Hepatic stellate cell (primary cell): Measurements from ENCODE around the gene SLC6A17.

ENCODE experiments used
- DNase-seq: peaks from one replicate; pipeline ENCODE4 v3.0.0; 2011; ENCODE audit warnings: low spot score

Gene SLC6A17

GRCh38 chr1:110223127-110223526 lies 72.8 kb downstream of the SLC6A17 start:
- no peak for DNase-seq

GRCh38 chr1:110223581-110223980 lies 73.3 kb downstream of the SLC6A17 start:
- no peak for DNase-seq

GRCh38 chr1:110224240-110224995 lies 74.1 kb downstream of the SLC6A17 start:
- DNase-seq = no peak

GRCh38 chr1:110225212-110225611 lies 74.9 kb downstream of the SLC6A17 start:
- no peak for DNase-seq

GRCh38 chr1:110225756-110226404 lies 75.6 kb downstream of the SLC6A17 start:
- DNase-seq = no peak

- DNase-seq = no peak
Observed at GRCh38 chr1:110227774-110228173, 77.5 kb downstream of the SLC6A17 start.

GRCh38 chr1:110228381-110228780 lies 78.1 kb downstream of the SLC6A17 start:
- no peak for DNase-seq

- no peak for DNase-seq
Observed at GRCh38 chr1:110228869-110229268, 78.6 kb downstream of the SLC6A17 start.

- no peak for DNase-seq
Observed at GRCh38 chr1:110229348-110230001, 79.2 kb downstream of the SLC6A17 start.

- no peak for DNase-seq
Observed at GRCh38 chr1:110230381-110231199, 80.3 kb downstream of the SLC6A17 start.

GRCh38 chr1:110233861-110234260 lies 83.6 kb downstream of the SLC6A17 start:
- no peak for DNase-seq

GRCh38 chr1:110234691-110235090 lies 84.4 kb downstream of the SLC6A17 start:
- DNase-seq = no peak

GRCh38 chr1:110235181-110235833 lies 85.0 kb downstream of the SLC6A17 start:
- DNase-seq = no peak

GRCh38 chr1:110235834-110236682 lies 85.8 kb downstream of the SLC6A17 start:
- peak; percentile 48 for DNase-seq

- no peak for DNase-seq
Observed at GRCh38 chr1:110237386-110238152, 87.3 kb downstream of the SLC6A17 start.

GRCh38 chr1:110239441-110240430 lies 89.4 kb downstream of the SLC6A17 start:
- DNase-seq = peak; percentile 57

- no peak for DNase-seq
Observed at GRCh38 chr1:110240476-110241210, 90.3 kb downstream of the SLC6A17 start.

GRCh38 chr1:110241516-110241915 lies 91.2 kb downstream of the SLC6A17 start:
- DNase-seq = no peak
